Dermis microvascular lymphatic vessel endothelial cell (primary cell): ENCODE results near the gene CENPF. TPM values are rescaled to one million over a fixed set of nuclear protein-coding genes. Genes with fewer than 3 reads are reported as not detected.
"Not testable (repeated sequence)": the region's sequence is repeated elsewhere in the genome, so short reads cannot be mapped to it uniquely, and the experiment has no call there.

Experiments used
- DNase-seq, 2 donors: peaks; one replicate each; pipeline versions ENCODE4 v3.0.0 to v3.0.0-alpha.2; 2010; ENCODE audit warnings: low read depth in 2 of 2
- total RNA-seq: library from RNA; depleted of rRNA; stranded (reverse); fragments of >200 nt; gene quantifications from 2 replicates; pipeline ENCODE4 v1.2.1, GENCODE V29; 2014

Gene CENPF
- total RNA-seq, result 10.4 and 31.2 TPM in 2 replicates

GRCh38 chr1:214602764-214603657, at the start of gene CENPF:
Gene CENPF (plus strand): TSS chr1:214603195. CDS start chr1:214613755, 10,560 bp downstream.
- peak; percentile 98 to 99 for DNase-seq

GRCh38 chr1:214557952-214558735, 44.9 kb upstream of the CENPF start:
- peak in 1 of 2 donors; percentile 62 for DNase-seq

- DNase-seq, result no peak
Measured at GRCh38 chr1:214563881-214564280, 39.1 kb upstream of the CENPF start.

- no peak for DNase-seq
Measured at GRCh38 chr1:214565310-214565709, 37.7 kb upstream of the CENPF start.

GRCh38 chr1:214566158-214567104, 36.6 kb upstream of the CENPF start:
- peak in 1 of 2 donors; percentile 65 for DNase-seq

- no peak for DNase-seq
Measured at GRCh38 chr1:214567481-214567980, 35.5 kb upstream of the CENPF start.

GRCh38 chr1:214568328-214568727, 34.7 kb upstream of the CENPF start:
- DNase-seq, result peak in 1 of 2 donors; percentile 60

GRCh38 chr1:214569357-214570004, 33.5 kb upstream of the CENPF start:
- DNase-seq, result peak in 1 of 2 donors; percentile 37

- peak in 1 of 2 donors; percentile 82 for DNase-seq
Measured at GRCh38 chr1:214570442-214570841, 32.6 kb upstream of the CENPF start.

GRCh38 chr1:214571281-214571680, 31.7 kb upstream of the CENPF start:
- no peak for DNase-seq

- peak in 1 of 2 donors; percentile 21 for DNase-seq
Measured at GRCh38 chr1:214573386-214574318, 29.3 kb upstream of the CENPF start.

- DNase-seq, result no peak
Measured at GRCh38 chr1:214574598-214575411, 28.2 kb upstream of the CENPF start.

GRCh38 chr1:214576120-214576519, 26.9 kb upstream of the CENPF start:
- not testable (repeated sequence) for DNase-seq

- no peak for DNase-seq
Measured at GRCh38 chr1:214579183-214579582, 23.8 kb upstream of the CENPF start.

GRCh38 chr1:214581785-214582184, 21.2 kb upstream of the CENPF start:
- peak in 1 of 2 donors; percentile 78 for DNase-seq

GRCh38 chr1:214582289-214582891, 20.6 kb upstream of the CENPF start:
- DNase-seq, result no peak

- no peak for DNase-seq
Measured at GRCh38 chr1:214583113-214583512, 19.9 kb upstream of the CENPF start.
